Gastrocnemius medialis (tissue), 4 donors: Measurements from ENCODE around the gene ZNF664.

Experiments used
- POLR2A ChIP-seq, 2 donors: fragments of 450-650 bp; IDR thresholded peaks; one replicate each; pipeline ENCODE4 v1.6.1; 2017; ENCODE audit warnings: antibody characterized with exemption in 2 of 2, mild to moderate bottlenecking in 2 of 2, moderate library complexity in 2 of 2
- TF ChIP-seq, protein P1 (sequence below), 5 experiments: fragments of 450-650 bp in 3 of 5; fragments of 200-600 bp in 2 of 5; sonication (generic) in 2 of 5; IDR thresholded peaks in 4 of 5; conservative IDR thresholded peaks in 1 of 5; 1 replicate in 4 of 5; 2 replicates in 1 of 5; pipeline ENCODE4 v1.5.1; 2016 to 2019; ENCODE audit warnings: antibody characterized with exemption in 5 of 5, mild to moderate bottlenecking in 3 of 5, moderate library complexity in 3 of 5

DNA sequence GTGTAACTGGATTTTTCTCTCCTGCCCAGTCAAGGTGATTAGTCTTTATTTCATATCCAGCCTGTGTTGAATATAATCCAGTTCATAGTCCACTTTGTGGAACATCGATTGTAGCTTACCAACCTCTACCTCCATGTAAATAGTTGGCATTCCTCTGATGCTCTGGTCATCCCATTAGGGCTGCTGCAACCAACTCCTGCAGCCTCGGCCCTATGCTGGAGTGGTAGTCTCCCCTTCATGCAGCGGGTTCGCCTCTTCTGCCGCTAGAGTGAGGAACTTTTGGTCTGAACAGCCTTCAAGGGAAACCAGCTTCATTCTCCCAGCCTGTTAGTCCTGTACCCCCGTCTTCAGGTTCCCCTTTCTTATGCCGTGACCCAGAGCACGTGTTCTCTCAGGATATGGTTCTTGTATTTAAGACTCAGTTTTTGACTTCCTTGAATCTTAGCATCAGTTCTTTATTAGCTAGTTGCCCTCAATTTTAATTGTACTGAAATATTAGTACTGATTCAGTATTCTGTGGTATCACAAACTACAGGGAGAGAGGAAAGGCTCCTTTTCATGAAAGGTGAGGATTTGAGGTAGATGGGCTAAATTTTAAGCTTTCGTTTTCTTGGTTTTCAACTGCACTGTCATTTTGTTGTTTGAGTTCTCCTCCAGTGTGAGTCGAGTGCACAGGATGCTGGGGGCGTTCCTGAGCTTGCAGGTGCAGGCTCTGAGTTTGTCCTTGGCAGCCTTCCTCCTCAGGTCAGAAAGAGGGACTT lies 33.2 kb downstream of the ZNF664 start:
- TF ChIP-seq, protein P1, sequence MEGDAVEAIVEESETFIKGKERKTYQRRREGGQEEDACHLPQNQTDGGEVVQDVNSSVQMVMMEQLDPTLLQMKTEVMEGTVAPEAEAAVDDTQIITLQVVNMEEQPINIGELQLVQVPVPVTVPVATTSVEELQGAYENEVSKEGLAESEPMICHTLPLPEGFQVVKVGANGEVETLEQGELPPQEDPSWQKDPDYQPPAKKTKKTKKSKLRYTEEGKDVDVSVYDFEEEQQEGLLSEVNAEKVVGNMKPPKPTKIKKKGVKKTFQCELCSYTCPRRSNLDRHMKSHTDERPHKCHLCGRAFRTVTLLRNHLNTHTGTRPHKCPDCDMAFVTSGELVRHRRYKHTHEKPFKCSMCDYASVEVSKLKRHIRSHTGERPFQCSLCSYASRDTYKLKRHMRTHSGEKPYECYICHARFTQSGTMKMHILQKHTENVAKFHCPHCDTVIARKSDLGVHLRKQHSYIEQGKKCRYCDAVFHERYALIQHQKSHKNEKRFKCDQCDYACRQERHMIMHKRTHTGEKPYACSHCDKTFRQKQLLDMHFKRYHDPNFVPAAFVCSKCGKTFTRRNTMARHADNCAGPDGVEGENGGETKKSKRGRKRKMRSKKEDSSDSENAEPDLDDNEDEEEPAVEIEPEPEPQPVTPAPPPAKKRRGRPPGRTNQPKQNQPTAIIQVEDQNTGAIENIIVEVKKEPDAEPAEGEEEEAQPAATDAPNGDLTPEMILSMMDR (IDR thresholded peaks at IDR 0.05 in 4 of 5, conservative IDR thresholded peaks at IDR 0.05 in 1 of 5) = no peak
- TF ChIP-seq POLR2A (IDR thresholded peaks at IDR 0.05) = no peak
